Measurements from ENCODE around the gene PIN1.

- no peak for TF ChIP-seq CTCF (IDR thresholded peaks at IDR 0.05)
- peak; percentile 80 for TF ChIP-seq POLR2AphosphoS5 (IDR thresholded peaks at IDR 0.05)
Observed at GRCh38 chr19:9839415-9839814, 4.3 kb downstream of the PIN1 start.

All from prostate gland (tissue), 2 donors.